ENCODE measurements around the gene SLC35B3.

The SLC35B3 gene

DNA sequence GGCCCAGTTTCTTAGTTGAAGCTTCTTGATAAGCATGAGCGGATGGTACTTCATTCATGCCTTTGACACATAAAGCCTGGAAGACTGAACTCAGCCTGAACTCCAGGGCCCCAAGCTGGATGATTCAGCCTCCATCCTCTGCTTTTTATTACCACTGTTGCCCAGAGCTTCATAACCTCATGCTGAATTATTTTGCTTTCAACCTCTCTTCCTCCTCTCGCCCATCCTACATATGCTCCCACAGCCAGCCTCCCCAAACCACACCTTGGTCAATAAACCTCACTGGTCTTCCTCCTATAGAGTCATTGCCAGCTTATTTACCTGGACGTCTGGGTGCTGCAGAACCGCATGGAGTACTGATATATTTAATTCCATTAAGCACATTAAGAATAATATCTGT is 59.4 kb downstream of the SLC35B3 start:
- no peak for DNase-seq (ENCODE audit: low read depth)
- TF ChIP-seq, protein P1, sequence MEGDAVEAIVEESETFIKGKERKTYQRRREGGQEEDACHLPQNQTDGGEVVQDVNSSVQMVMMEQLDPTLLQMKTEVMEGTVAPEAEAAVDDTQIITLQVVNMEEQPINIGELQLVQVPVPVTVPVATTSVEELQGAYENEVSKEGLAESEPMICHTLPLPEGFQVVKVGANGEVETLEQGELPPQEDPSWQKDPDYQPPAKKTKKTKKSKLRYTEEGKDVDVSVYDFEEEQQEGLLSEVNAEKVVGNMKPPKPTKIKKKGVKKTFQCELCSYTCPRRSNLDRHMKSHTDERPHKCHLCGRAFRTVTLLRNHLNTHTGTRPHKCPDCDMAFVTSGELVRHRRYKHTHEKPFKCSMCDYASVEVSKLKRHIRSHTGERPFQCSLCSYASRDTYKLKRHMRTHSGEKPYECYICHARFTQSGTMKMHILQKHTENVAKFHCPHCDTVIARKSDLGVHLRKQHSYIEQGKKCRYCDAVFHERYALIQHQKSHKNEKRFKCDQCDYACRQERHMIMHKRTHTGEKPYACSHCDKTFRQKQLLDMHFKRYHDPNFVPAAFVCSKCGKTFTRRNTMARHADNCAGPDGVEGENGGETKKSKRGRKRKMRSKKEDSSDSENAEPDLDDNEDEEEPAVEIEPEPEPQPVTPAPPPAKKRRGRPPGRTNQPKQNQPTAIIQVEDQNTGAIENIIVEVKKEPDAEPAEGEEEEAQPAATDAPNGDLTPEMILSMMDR (conservative IDR thresholded peaks at IDR 0.05; ENCODE audit: control insufficient read depth, insufficient read depth, low read depth, low read length), result no peak
- no peak overlapping the region for H3K4me3 ChIP-seq (ENCODE audit: control insufficient read depth, low read depth, low read length)

All from fibroblast of mammary gland (primary cell).